ENCODE measurements around the gene KIF2C. TPM values are rescaled to one million over a fixed set of nuclear protein-coding genes. Genes with fewer than 3 reads are reported as not detected.
"Not testable (repeated sequence)": the region's sequence is repeated elsewhere in the genome, so short reads cannot be mapped to it uniquely, and the experiment has no call there.

KIF2C gene
- total RNA-seq, 2 donors from 2014 or later = 0.42 TPM; not detected in 1

DNA sequence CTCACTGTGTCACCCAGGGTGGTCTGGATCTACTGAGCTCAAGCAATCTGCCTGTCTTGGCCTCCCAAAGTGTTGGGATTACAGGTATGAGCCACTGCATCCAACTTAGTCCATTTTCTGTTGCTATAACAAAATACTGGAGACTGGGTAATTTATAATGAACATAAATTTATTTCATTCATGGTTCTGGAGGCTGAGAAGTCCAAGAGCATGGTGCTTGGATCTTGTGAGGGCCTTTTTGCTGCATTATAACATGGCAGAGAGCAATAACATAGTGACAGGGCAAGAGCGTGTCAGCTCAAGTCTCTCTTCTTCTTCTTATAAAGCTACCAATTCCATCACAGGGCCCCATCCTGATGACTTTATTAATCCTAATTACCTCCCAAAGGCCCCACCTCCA, 3.6 kb upstream of the KIF2C start:
- no peak for DNase-seq (ENCODE audit: low spot score)
- Histone ChIP-seq H3K36me3 (no peaks in the 10 kb centered on the region), H3K4me3 (no peak overlapping the region), H3K27ac (no peak overlapping the region), H3K9me3 (no peaks in the 10 kb centered on the region), H3K4me1 (ENCODE audit: control insufficient read depth in 1 of 2, low read depth in 2 of 2) (peaks cover 5 to 9% of the 10 kb centered on the region in 2 donors), H3K27me3 (replicated peaks; ENCODE audit: insufficient read depth) (no peaks in the 10 kb centered on the region)
- no peak for ATAC-seq (ENCODE audit: insufficient number of reproducible peaks, low FRiP score, low read depth)
- TF ChIP-seq, protein P1, sequence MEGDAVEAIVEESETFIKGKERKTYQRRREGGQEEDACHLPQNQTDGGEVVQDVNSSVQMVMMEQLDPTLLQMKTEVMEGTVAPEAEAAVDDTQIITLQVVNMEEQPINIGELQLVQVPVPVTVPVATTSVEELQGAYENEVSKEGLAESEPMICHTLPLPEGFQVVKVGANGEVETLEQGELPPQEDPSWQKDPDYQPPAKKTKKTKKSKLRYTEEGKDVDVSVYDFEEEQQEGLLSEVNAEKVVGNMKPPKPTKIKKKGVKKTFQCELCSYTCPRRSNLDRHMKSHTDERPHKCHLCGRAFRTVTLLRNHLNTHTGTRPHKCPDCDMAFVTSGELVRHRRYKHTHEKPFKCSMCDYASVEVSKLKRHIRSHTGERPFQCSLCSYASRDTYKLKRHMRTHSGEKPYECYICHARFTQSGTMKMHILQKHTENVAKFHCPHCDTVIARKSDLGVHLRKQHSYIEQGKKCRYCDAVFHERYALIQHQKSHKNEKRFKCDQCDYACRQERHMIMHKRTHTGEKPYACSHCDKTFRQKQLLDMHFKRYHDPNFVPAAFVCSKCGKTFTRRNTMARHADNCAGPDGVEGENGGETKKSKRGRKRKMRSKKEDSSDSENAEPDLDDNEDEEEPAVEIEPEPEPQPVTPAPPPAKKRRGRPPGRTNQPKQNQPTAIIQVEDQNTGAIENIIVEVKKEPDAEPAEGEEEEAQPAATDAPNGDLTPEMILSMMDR (IDR thresholded peaks at IDR 0.05) = no peak

DNA sequence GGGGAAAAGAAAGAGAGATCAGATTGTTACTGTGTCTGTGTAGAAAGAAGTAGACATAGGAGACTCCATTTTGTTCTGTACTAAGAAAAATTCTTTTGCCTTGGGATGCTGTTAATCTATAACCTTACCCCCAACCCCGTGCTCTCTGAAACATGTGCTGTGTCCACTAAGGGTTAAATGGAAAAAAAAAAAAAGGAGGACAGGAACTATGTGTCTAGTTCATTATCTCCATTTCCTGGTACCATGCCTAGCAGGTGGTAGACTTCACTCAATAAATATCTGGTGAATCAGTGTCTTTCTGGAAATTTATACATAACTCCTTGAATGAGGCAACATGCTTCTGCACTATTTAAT, 707 bp upstream of the KIF2C start:
- H3K4me1 ChIP-seq (ENCODE audit: control insufficient read depth in 1 of 2, low read depth in 2 of 2); H3K36me3 ChIP-seq; H3K27me3 ChIP-seq (replicated peaks; ENCODE audit: insufficient read depth); H3K9me3 ChIP-seq; DNase-seq (ENCODE audit: low spot score); ATAC-seq (ENCODE audit: insufficient number of reproducible peaks, low FRiP score, low read depth): not testable (repeated sequence)
- H3K27ac ChIP-seq = peak overlapping the region; percentile 80 to 86
- H3K4me3 ChIP-seq = peak overlapping the region; percentile 76

- ATAC-seq (ENCODE audit: insufficient number of reproducible peaks, low FRiP score, low read depth) (no peak), DNase-seq (ENCODE audit: low spot score) (no peak)
- Histone ChIP-seq H3K9me3 (no peaks in the 10 kb centered on the region), H3K27me3 (replicated peaks; ENCODE audit: insufficient read depth) (no peaks in the 10 kb centered on the region), H3K4me1 (ENCODE audit: control insufficient read depth in 1 of 2, low read depth in 2 of 2) (peaks cover 5 to 8% of the 10 kb centered on the region in 2 donors), H3K27ac (no peak overlapping the region), H3K36me3 (no peaks in the 10 kb centered on the region), H3K4me3 (peak overlapping the region; percentile 76)
- TF ChIP-seq, protein P1 (IDR thresholded peaks at IDR 0.05) = no peak
Measured at GRCh38 chr1:44740179-44740617, 561 bp downstream of the KIF2C start.

- no peak overlapping the region for H3K27ac ChIP-seq
- TF ChIP-seq, protein P1 (IDR thresholded peaks at IDR 0.05) = no peak
- H3K4me1 ChIP-seq (ENCODE audit: control insufficient read depth in 1 of 2, low read depth in 2 of 2) = peaks cover 5 to 8% of the 10 kb centered on the region in 2 donors
- no peak overlapping the region for H3K4me3 ChIP-seq
- no peaks in the 10 kb centered on the region for H3K9me3 ChIP-seq
- no peaks in the 10 kb centered on the region for H3K36me3 ChIP-seq
- DNase-seq (ENCODE audit: low spot score) (no peak), ATAC-seq (ENCODE audit: insufficient number of reproducible peaks, low FRiP score, low read depth) (no peak)
- no peaks in the 10 kb centered on the region for H3K27me3 ChIP-seq (replicated peaks; ENCODE audit: insufficient read depth)
Measured at GRCh38 chr1:44743211-44743610, 3.6 kb downstream of the KIF2C start.

GRCh38 chr1:44747878-44748277, 8.2 kb downstream of the KIF2C start:
- Histone ChIP-seq H3K36me3 (no peaks in the 10 kb centered on the region), H3K9me3 (no peaks in the 10 kb centered on the region), H3K4me1 (ENCODE audit: control insufficient read depth in 1 of 2, low read depth in 2 of 2) (no peaks in the 10 kb centered on the region), H3K27me3 (replicated peaks; ENCODE audit: insufficient read depth) (no peaks in the 10 kb centered on the region), H3K4me3 (no peak overlapping the region), H3K27ac (no peak overlapping the region)
- ATAC-seq (ENCODE audit: insufficient number of reproducible peaks, low FRiP score, low read depth) (no peak), DNase-seq (ENCODE audit: low spot score) (no peak)
- TF ChIP-seq, protein P1 (IDR thresholded peaks at IDR 0.05) = no peak

DNA sequence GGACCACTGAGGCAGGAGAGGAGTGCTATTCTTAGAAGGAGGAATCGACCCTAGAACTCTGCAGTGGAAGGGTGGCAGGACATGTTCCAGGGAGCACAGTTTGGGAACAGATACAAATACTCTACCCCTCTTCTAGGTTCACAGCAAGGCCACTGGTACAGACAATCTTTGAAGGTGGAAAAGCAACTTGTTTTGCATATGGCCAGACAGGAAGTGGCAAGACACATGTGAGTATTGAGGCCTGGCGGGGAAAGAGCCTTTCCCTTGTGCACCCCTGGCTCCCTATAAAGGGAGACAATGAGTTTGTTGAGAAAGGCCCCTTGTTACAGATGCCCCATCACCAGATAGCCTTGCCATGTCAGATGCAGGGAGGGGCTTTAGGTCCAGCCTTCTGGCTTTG, 17.8 kb downstream of the KIF2C start:
- Histone ChIP-seq H3K9me3 (no peaks in the 10 kb centered on the region), H3K27me3 (replicated peaks; ENCODE audit: insufficient read depth) (no peaks in the 10 kb centered on the region), H3K27ac (no peak overlapping the region), H3K36me3 (no peaks in the 10 kb centered on the region), H3K4me1 (ENCODE audit: control insufficient read depth in 1 of 2, low read depth in 2 of 2) (no peaks in the 10 kb centered on the region), H3K4me3 (no peak overlapping the region)
- DNase-seq (ENCODE audit: low spot score) (no peak), ATAC-seq (ENCODE audit: insufficient number of reproducible peaks, low FRiP score, low read depth) (no peak)
- TF ChIP-seq, protein P1 (IDR thresholded peaks at IDR 0.05) = no peak
